Activated gamma-delta T cell treated with Interleukin-2 at 50 U/mL for 16 hours (primary cell): Measurements from ENCODE around the gene NRP1.

Source experiments
- DNase-seq: peaks from one replicate; pipeline ENCODE4 v3.0.0-alpha.2; 2020

Gene NRP1

GRCh38 chr10:33201056-33201780 is 133.2 kb downstream of the NRP1 start:
- no peak for DNase-seq

- DNase-seq: no peak
Measured at GRCh38 chr10:33199731-33200232, 134.7 kb downstream of the NRP1 start.

GRCh38 chr10:33198610-33199009 is 135.9 kb downstream of the NRP1 start:
- DNase-seq: no peak

GRCh38 chr10:33196710-33197491 is 137.6 kb downstream of the NRP1 start:
- DNase-seq: no peak

- DNase-seq: no peak
Measured at GRCh38 chr10:33196377-33196706, 138.1 kb downstream of the NRP1 start.

GRCh38 chr10:33195608-33196376 is 138.7 kb downstream of the NRP1 start:
- DNase-seq: no peak

GRCh38 chr10:33193701-33194521 is 140.6 kb downstream of the NRP1 start:
- no peak for DNase-seq

- DNase-seq: peak; percentile 72
Measured at GRCh38 chr10:33193057-33193700, 141.3 kb downstream of the NRP1 start.

- DNase-seq: no peak
Measured at GRCh38 chr10:33192190-33192589, 142.3 kb downstream of the NRP1 start.

GRCh38 chr10:33190406-33190805 is 144.1 kb downstream of the NRP1 start:
- DNase-seq: no peak

- DNase-seq: no peak
Measured at GRCh38 chr10:33189808-33190207, 144.7 kb downstream of the NRP1 start.

- DNase-seq: no peak
Measured at GRCh38 chr10:33189363-33189762, 145.1 kb downstream of the NRP1 start.

GRCh38 chr10:33187427-33187999 is 147.0 kb downstream of the NRP1 start:
- no peak for DNase-seq

GRCh38 chr10:33186150-33186549 is 148.3 kb downstream of the NRP1 start:
- DNase-seq: no peak

- no peak for DNase-seq
Measured at GRCh38 chr10:33183655-33184054, 150.8 kb downstream of the NRP1 start.

GRCh38 chr10:33180921-33181320 is 153.5 kb downstream of the NRP1 start:
- no peak for DNase-seq

GRCh38 chr10:33180390-33180789 is 154.1 kb downstream of the NRP1 start:
- DNase-seq: no peak

- DNase-seq: no peak
Measured at GRCh38 chr10:33179067-33179466, 155.4 kb downstream of the NRP1 start.

- no peak for DNase-seq
Measured at GRCh38 chr10:33178026-33178755, 156.3 kb downstream of the NRP1 start.

- no peak for DNase-seq
Measured at GRCh38 chr10:33176688-33177087, 157.8 kb downstream of the NRP1 start.
